HTERT RPE-1 (cell line): ENCODE results near the gene ZACN.

ENCODE experiments used
- in situ Hi-C: fragments of 300-500 bp; cut with MboI; formaldehyde crosslinking; loops from 4 replicates; pipeline ENCODE4 v1.14.3; 2020; ENCODE audit warnings: low sequenced_read_pairs

ZACN gene

DNA sequence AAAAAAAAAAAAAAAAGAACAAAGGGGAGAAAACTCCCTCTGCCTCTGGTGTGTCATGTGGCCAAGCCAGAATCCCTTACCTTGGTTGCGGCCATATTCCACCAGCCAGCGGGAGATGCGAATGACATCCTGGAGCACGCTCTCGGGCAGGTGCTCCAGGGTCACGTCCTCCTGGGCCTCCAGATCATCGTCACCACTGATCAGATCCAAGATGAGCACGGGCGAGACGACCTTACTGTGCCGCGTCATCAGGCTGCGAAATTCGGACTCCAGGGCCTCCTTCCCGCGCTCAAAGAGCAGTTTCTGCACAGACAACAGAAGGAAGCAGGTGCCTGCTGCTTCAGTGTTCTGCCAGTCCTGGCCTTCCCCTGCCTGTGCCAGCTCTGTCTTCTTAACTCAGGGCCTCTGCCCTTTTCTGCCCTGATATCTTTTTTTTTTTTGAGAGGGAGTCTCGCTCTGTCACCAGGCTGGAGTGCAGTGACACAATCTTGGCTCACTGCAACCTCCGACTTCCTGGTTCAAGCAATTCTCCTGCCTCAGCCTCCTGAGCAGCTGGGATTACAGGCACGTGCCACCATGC lies 18.8 kb downstream of the ZACN start:
- in situ Hi-C loops = no loop called here

DNA sequence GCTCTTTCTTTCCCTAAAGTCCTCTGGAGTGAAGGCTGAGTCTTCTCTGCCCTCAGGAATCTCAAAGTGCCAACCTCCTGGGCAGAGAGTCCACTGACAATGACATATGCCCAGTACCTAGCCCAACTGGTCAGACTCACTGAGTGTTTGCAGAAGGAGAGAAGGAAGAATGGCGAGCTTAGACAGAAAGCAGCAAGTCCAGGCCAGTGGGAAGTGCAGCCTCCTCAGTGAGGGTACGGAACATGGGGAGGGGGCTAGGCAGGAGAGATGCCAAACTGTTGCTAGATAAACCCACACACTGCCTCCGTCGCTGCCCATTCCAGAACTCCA lies 23.9 kb downstream of the ZACN start:
- in situ Hi-C loops = no loop called here

GRCh38 chr17:76103274-76104139 lies 24.5 kb downstream of the ZACN start, which contains the start of gene EXOC7:
TSS of gene EXOC7 (minus strand) at chr17:76103787. CDS start at chr17:76103692, 95 bp downstream.
- in situ Hi-C loops = no loop called here

- in situ Hi-C loops = no loop called here
Measured at GRCh38 chr17:76104140-76104895, 25.3 kb downstream of the ZACN start.

- in situ Hi-C loops = no loop called here
Measured at GRCh38 chr17:76104896-76105231, 25.9 kb downstream of the ZACN start.

DNA sequence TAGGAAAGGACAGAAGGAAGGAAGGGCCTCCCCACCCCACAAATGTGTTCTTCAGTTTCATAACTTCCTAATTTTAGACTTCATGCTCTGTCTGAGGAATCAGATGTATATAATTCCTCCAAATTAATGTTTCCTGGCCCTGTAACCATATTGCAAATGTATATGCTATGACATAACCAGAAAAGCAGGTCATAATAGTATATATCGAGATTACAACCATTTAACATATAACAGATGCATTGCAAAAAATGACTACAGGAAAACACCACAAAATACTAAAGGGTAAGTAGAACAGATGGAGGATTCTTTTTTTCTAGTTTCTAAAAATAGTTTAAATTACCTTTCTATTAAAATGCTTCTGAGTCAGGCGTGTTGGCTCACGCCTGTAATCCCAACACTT lies 27.7 kb downstream of the ZACN start:
- in situ Hi-C loops = no loop called here

- in situ Hi-C loops = no loop called here
Measured at GRCh38 chr17:76107509-76107908, 28.5 kb downstream of the ZACN start.

- in situ Hi-C loops = no loop called here
Measured at GRCh38 chr17:76111956-76112355, 33.0 kb downstream of the ZACN start.

DNA sequence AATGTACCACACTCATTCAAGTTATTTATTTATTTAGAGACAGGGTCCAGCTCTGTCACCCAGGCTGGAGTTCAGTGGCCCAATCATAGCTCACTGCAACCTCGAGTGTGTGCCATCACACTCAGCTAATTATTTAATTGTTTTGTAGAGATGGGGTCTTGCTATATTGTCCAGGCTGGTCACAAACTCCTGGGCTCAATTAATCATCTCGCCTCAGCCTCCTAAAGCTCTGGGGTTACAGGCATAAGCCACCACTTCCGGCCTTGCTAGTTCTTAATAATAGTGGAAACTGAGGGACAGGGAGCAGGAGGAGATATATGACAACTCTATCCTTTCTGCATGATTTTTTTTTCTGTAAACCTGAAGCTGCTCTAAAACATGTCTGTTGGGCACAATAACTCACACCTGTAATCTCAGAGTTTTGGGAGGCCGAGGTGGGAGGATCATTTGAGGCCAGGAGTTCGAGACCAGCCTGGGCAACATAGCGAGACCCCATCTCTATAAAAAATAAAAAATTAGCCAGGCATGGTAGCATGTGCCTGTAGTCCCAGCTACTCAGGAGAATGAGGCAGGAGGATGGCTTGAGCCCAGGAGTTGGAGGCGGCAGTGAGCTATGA lies 36.3 kb downstream of the ZACN start:
- in situ Hi-C loops = no loop called here

DNA sequence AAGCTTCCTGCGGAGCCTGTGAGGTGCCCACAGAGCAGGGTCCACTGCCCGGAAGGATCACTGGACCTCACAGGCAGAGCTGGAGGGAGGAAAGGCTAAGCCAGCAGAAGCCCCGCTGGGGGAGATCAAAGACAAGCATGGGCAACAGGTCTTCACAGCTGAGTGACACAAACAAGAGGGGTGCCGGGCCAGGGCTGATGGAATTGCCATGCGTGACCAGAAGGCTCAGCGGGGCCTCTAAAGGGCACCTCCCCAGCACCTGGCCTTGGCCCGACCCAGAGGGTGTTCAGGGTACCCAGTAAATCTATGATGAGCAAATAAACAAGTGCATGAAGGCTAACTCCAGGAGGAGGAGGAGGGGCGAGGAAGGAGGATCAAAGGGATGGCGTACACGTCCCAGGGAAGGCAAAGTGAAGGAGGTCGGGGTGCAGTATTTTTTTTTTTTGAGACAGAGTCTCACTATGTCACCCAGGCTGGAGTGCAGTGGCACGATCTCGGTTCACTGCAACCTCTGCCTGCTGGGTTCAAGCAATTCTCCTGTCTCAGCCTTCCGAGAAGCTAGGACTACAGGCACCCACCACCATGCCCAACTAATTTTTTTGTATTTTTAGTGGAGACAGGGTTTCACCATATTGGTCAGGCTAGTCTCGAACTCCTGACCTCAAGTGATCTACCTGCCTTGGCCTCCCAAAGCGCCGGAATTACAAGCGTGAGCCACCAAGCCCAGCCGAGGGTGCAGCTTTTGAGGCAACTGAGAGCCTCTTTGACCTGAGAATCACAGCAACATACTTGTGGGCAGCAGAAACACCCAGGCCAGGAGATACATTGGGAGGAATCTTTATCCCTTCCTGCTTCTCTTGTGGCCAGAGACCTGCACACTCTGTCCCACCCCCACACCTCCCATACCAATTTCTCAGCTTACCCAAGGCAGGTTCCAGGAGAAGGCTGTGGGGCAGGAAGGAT lies 40.7 kb downstream of the ZACN start:
- in situ Hi-C loops = no loop called here

- in situ Hi-C loops = no loop called here
Measured at GRCh38 chr17:76120658-76121008, 41.7 kb downstream of the ZACN start.

- in situ Hi-C loops = no loop called here
Measured at GRCh38 chr17:76121932-76122430, 43.0 kb downstream of the ZACN start.

- in situ Hi-C loops = no loop called here
Measured at GRCh38 chr17:76122431-76123190, 43.6 kb downstream of the ZACN start.

- in situ Hi-C loops = no loop called here
Measured at GRCh38 chr17:76123191-76123499, 44.2 kb downstream of the ZACN start.

- in situ Hi-C loops = no loop called here
Measured at GRCh38 chr17:76123749-76124581, 45.0 kb downstream of the ZACN start.

- in situ Hi-C loops = no loop called here
Measured at GRCh38 chr17:76124582-76125390, 45.8 kb downstream of the ZACN start.

- in situ Hi-C loops = no loop called here
Measured at GRCh38 chr17:76125391-76125675, 46.4 kb downstream of the ZACN start.

DNA sequence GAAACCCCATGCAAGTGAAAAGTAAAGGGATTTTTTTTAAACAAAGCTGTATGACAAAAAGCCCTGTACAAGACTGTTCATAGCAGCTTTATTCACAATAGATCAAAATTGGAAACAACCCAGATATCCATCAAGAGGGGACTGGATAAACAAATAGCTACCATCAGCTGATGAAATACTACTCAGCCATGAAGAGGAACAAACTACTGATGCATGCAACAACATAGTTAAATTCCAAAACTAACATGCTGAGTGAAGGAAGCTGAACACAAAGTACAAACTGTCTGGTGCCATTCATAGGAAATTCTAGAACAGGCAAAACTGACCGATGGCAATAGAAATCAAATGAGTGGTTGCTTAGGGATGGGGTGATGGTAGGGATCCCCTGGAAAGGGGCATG lies 46.9 kb downstream of the ZACN start:
- in situ Hi-C loops = no loop called here
